GM19099 (cell line): ENCODE measurements around the gene UGT1A10.

Experiments
- POLR2A ChIP-seq: IDR thresholded peaks from 3 replicates; pipeline ENCODE4 v1.6.1; 2011; ENCODE audit warnings: low read depth; ENCODE audit not compliant: insufficient read length; ENCODE audit errors: extremely low read depth

UGT1A10 gene

DNA sequence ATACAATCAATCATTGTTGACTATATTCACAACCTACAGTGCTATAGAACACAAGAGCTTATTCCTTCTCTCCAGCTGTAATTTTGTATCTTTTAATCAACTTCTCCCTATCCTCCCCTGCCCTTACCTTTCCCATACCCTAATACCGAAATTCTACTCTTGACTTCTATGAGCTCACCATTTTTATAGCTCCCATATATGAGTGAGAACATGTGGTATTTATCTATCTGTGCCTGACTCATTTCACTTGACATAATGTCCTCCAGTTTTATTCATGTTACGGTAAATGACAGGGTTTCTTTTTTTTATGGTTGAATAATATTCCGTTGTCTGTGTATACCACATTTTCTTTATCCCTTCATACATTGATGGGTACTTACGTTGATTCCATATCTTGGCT lies 144.5 kb downstream of the UGT1A10 start:
- no peak for TF ChIP-seq POLR2A

GRCh38 chr2:233789554-233789953 lies 153.3 kb downstream of the UGT1A10 start:
- TF ChIP-seq POLR2A: no peak

DNA sequence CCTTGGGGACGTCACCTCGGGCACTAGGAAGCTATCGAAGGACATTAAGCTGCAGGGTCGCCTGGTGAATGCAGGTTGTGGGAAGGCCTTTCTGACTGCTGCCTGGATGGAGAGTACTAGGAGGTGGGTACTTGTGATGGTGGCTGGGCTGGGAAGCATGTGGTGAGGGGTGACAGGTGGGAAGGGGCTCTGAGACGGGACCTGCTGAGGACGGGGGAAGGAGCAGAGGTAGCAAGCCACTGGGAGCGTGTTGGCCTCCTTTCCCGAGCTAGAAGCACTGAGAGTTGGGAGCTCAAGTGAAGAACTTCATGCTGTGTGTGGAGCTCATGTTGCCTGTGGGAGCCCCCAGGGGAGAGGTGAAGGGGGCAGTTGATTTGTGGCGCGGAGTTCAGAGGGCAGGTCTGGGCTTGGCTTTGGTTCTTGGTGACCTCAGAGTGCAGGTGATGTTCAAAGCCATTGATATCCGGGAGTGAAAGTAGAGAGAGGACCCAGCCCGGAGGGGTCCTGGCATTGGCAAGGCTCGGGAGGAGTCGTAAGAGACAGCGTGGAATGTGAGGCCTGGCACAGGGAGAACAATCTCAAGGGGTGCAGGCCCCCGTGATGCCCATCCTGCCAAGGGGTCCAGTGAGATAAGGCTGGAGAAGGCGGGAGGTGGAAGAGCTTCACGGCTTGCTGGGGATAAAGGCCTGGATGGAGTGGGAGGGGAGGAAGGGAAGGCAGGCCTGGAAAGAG lies 155.1 kb downstream of the UGT1A10 start:
- no peak for TF ChIP-seq POLR2A

DNA sequence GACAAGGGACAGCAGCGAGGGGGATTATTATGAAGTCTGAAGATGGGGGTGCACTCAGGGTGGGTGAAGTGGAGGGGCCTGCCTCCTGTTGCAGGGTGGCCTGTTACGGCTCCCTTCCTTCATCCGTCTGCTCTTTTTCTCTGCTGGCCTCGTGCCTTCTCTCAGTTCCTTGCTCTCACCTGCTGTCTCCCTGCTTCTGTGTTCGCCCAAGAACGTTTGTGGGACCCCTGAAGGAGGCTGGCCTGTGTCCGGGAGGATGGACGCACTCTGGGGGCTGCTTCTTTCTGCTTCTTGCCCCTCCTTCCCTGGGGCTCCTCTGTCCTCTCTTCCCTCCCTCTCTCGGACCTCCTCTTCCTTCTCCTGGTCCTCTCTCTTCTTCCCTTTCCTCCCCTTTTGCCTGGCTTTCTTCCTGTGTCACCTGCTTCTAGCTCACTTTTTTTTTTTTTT lies 155.7 kb downstream of the UGT1A10 start:
- no peak for TF ChIP-seq POLR2A

DNA sequence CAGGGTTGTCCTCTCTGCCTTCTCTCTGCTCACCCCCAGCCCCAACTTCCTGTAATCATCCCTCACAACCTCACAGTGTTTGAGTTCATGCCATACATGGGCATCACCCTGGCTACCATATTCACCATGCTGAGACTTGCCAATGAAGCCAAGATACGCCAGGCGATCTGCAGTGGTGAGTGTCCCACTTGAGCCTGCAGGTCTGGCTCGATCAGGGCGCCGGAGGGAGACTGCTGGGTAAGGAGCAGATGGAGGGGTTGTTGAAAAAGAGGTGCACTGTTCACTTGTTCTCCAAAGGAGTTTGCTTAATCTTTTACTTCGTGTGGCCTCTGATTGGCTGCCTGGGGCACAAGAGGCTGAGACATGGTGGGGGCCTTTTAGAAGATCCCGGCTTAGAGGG lies 156.5 kb downstream of the UGT1A10 start:
- TF ChIP-seq POLR2A: no peak

- TF ChIP-seq POLR2A: no peak
Observed at GRCh38 chr2:233793465-233794127, 157.3 kb downstream of the UGT1A10 start.

DNA sequence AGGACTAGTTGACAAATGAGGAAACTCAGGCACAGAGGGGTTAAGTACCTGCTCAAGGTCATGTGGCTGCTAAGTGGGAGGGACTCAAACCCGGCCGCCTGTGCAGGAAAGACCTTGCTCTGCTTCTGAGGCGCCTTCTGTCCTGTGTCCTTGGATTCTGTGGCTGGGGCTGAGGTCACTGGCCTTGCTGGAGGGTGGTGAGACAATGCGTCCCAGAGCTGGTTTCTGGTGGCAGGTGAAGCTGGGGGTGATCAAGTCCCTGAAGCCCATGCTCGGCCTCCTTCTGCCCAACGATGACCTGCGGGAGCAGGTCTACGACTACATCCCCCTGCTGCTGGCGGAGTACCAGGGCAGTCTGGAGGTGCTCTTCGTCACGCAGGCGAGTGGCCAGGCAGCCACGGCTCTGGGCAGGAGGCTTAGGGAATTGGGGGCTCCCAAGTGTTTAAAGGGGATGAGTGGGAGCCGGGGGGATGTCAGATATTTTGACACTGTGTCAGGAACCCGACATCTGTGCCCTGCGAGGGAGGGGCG lies 157.9 kb downstream of the UGT1A10 start:
- TF ChIP-seq POLR2A: no peak

DNA sequence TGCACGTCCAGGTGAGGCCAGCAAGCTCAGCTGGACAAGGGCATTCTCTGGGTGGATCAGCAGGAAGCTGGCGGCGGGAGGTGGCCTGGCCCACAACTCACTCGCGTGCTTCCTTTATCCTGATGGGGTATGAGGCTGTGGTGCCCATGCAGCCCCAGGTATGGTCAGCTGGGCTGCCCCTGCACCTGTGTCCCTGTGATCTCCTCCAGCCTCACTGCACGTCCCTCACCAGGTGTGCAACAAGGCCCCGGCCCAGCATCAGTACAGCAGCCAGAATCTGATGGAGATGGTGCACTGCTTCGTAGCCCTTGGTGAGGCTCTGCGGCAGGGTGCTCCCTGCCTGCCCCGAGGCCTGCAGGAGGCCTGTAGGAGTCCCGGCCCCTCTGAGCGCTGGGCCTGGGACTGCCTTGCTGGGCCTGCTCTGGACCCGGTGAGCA lies 159.5 kb downstream of the UGT1A10 start:
- TF ChIP-seq POLR2A: no peak

- TF ChIP-seq POLR2A: no peak
Observed at GRCh38 chr2:233796254-233796653, 160.0 kb downstream of the UGT1A10 start.

DNA sequence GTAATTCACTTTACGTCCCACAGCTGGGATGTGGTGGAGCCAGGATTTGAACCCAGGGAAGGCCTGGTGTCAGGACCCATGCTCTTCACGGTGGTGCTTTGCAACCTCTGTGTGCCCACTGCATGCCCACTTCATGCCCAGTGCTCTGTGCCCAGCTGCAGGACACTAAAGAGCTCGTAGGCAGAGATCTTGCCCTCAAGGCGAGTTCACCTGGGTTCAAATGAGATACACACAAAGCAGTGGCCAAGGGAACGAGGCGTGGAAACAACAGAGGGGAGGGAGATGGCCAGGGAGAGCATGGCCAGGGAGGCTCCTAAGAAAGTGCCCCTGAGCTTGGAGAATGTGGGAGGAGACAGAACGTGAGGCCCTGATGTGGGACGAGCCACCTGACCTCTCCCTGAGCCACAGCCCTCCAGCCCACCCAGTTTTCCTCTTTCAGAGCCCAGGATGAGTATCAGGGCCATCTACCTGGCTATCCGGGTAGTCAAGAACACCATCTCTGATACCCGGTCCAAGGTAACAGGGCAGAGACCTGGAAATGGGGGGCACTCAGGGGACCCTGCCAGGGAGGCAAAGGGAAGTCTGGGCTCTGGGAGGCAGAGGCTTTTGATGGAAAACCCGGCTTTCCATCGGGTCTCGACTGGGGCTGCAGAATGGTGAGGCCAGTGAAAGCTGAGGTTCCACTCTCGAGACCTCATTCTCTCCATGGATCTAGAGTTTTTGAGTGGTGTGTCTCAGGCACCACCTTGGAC lies 162.3 kb downstream of the UGT1A10 start:
- TF ChIP-seq POLR2A: no peak

GRCh38 chr2:233799087-233799665 lies 162.9 kb downstream of the UGT1A10 start:
- TF ChIP-seq POLR2A: no peak

GRCh38 chr2:233799716-233800115 lies 163.5 kb downstream of the UGT1A10 start:
- TF ChIP-seq POLR2A: no peak

DNA sequence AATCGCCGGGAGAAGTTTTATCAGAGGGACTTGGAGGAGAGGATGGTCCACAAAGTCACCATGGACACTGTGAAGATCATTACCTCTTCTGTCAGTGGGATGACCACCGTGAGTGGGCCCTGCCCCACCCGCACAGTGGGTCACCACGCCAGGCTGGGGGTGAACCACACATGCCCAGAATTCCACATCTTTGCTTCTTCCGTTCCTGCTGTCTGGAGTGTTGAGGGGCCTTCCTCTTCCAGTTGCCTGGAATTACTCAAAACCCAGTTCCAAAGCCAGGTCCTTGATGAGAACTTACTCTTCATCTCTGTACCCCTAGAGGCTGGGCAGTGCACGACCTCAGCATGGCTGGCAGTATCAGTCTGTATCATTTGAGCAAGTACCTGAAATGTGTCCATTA lies 164.0 kb downstream of the UGT1A10 start:
- no peak for TF ChIP-seq POLR2A

DNA sequence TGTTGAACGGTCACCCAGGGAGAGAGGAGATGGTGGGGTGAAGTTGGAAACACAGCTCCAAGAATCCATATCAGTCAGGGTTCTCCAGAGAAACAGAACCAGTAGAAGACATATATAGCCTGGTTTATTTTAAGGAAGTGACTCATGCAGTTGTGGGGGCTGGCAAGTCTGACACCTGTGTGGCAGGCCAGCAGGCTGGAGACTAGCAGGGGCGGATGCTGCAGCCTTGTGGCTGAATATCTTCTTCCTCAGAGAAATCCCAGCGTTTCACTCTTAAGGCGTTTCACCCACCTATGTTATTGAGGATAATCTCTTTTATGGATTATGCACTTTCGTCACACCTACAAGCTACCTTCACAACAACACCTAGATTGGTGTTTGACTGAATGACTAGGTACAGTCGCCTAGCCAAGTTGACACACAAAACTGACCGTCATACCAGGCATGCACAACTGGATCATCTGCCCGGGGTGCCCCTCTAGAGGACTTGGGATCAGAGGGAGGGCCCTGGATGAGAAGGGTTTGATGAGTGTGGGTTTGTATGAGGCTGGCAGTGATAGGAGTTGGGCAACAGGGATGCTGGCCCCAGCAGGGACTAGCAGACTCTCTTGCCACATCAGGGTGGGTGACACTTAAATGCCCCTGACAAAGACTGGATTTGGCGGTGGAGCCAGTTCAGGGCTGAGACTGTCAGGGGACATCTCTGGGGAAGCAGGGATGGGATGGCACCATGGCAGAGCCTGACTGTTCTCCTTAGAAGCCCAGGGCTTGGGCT lies 165.3 kb downstream of the UGT1A10 start:
- no peak for TF ChIP-seq POLR2A
